ENCODE measurements around the gene CEACAM6.
"Not testable (repeated sequence)": the region's sequence is repeated elsewhere in the genome, so short reads cannot be mapped to it uniquely, and the experiment has no call there.

The CEACAM6 gene

GRCh38 chr19:41748012-41748411 is 7.3 kb upstream of the CEACAM6 start:
- no peak for DNase-seq

- not testable (repeated sequence) for DNase-seq
Observed at GRCh38 chr19:41750248-41751134, 4.8 kb upstream of the CEACAM6 start.

- peak; percentile 73 for DNase-seq
Observed at GRCh38 chr19:41753159-41753558, 2.2 kb upstream of the CEACAM6 start.

- peak; percentile 70 for DNase-seq
Observed at GRCh38 chr19:41753936-41754529, 1.3 kb upstream of the CEACAM6 start.

- no peak for DNase-seq
Observed at GRCh38 chr19:41758846-41759245, 3.5 kb downstream of the CEACAM6 start.

- DNase-seq = no peak
Observed at GRCh38 chr19:41767115-41767514, 11.8 kb downstream of the CEACAM6 start.

GRCh38 chr19:41768105-41768504 is 12.8 kb downstream of the CEACAM6 start:
- not testable (repeated sequence) for DNase-seq

GRCh38 chr19:41769608-41770007 is 14.3 kb downstream of the CEACAM6 start:
- DNase-seq = no peak

GRCh38 chr19:41771410-41771809 is 16.1 kb downstream of the CEACAM6 start:
- no peak for DNase-seq

GRCh38 chr19:41774515-41774980 is 19.2 kb downstream of the CEACAM6 start:
- peak; percentile 8 for DNase-seq

- DNase-seq = no peak
Observed at GRCh38 chr19:41776700-41777099, 21.4 kb downstream of the CEACAM6 start.

GRCh38 chr19:41783612-41784011 is 28.3 kb downstream of the CEACAM6 start:
- DNase-seq = no peak

GRCh38 chr19:41784312-41784711 is 29.0 kb downstream of the CEACAM6 start:
- DNase-seq = no peak

- DNase-seq = no peak
Observed at GRCh38 chr19:41784743-41785142, 29.4 kb downstream of the CEACAM6 start.

- peak; percentile 67 for DNase-seq
Observed at GRCh38 chr19:41785653-41786052, 30.3 kb downstream of the CEACAM6 start.

GRCh38 chr19:41787055-41787454 is 31.7 kb downstream of the CEACAM6 start:
- DNase-seq = no peak

GRCh38 chr19:41788518-41788917 is 33.2 kb downstream of the CEACAM6 start:
- not testable (repeated sequence) for DNase-seq

GRCh38 chr19:41789053-41789452 is 33.7 kb downstream of the CEACAM6 start:
- DNase-seq = not testable (repeated sequence)

GRCh38 chr19:41792513-41793413 is 37.4 kb downstream of the CEACAM6 start:
- DNase-seq = peak; percentile 53

- no peak for DNase-seq
Observed at GRCh38 chr19:41793414-41793727, 38.0 kb downstream of the CEACAM6 start.

- DNase-seq = peak; percentile 62
Observed at GRCh38 chr19:41795031-41795461, 39.7 kb downstream of the CEACAM6 start.

- DNase-seq = no peak
Observed at GRCh38 chr19:41796362-41796761, 41.0 kb downstream of the CEACAM6 start, which contains the start of gene CEACAM3. Gene CEACAM3 (plus strand): TSS chr19:41796587. CDS start chr19:41796678, 91 bp downstream.

GRCh38 chr19:41796901-41797300 is 41.6 kb downstream of the CEACAM6 start:
- no peak for DNase-seq

Measured in activated gamma-delta T cell treated with Interleukin-2 at 50 U/mL for 16 hours (primary cell).